Trophoblast cell (in vitro differentiated cells and primary cell): Measurements from ENCODE around the gene TTC21A.

Experiments used
- DNase-seq, 2 donors: peaks; one replicate each; pipeline ENCODE4 v3.0.0-alpha.2; 2016
- H2AFZ ChIP-seq: 2 replicates; pipeline ENCODE4 v1.6.1; 2013; ENCODE audit warnings: low read length, moderate library complexity, mild to moderate bottlenecking; ENCODE audit not compliant: insufficient read depth, poor library complexity
- H2AK5ac ChIP-seq: 2 replicates; pipeline ENCODE4 v1.6.1; 2013; ENCODE audit warnings: mild to moderate bottlenecking, low read length
- H2BK120ac ChIP-seq: 2 replicates; pipeline ENCODE4 v1.6.1; 2013; ENCODE audit warnings: low read length, mild to moderate bottlenecking, moderate library complexity; ENCODE audit not compliant: insufficient read depth, poor library complexity
- H2BK12ac ChIP-seq: 2 replicates; pipeline ENCODE4 v1.6.1; 2013; ENCODE audit warnings: mild to moderate bottlenecking, low read length, moderate library complexity
- H2BK5ac ChIP-seq: 2 replicates; pipeline ENCODE4 v1.6.1; 2013; ENCODE audit warnings: low read length, low read depth, moderate library complexity, mild to moderate bottlenecking; ENCODE audit not compliant: poor library complexity
- H3K14ac ChIP-seq: 2 replicates; pipeline ENCODE4 v1.6.1; 2013; ENCODE audit warnings: mild to moderate bottlenecking, low read length
- H3K18ac ChIP-seq: 2 replicates; pipeline ENCODE4 v1.6.1; 2013; ENCODE audit warnings: mild to moderate bottlenecking, low read length
- H3K23ac ChIP-seq: 2 replicates; pipeline ENCODE4 v1.6.1; 2013; ENCODE audit warnings: low read length
- H3K27ac ChIP-seq: 2 replicates; pipeline ENCODE4 v1.5.1; 2013; ENCODE audit warnings: low read depth, mild to moderate bottlenecking, inconsistent platforms, low read length, moderate library complexity
- H3K27me3 ChIP-seq: 2 replicates; pipeline ENCODE4 v1.6.1; 2013; ENCODE audit warnings: inconsistent platforms, mild to moderate bottlenecking, low read length, moderate library complexity; ENCODE audit not compliant: insufficient read depth
- H3K36me3 ChIP-seq, 2 experiments: 1 replicate in 1 of 2; 2 replicates in 1 of 2; pipeline ENCODE4 v1.6.1; 2013; ENCODE audit warnings: low read length in 2 of 2, mild to moderate bottlenecking in 2 of 2, moderate library complexity in 1 of 2; ENCODE audit not compliant: insufficient read depth in 2 of 2, control insufficient read depth in 1 of 2
- H3K4ac ChIP-seq: 2 replicates; pipeline ENCODE4 v1.6.1; 2013; ENCODE audit warnings: low read depth, mild to moderate bottlenecking, low read length, moderate library complexity
- H3K4me1 ChIP-seq, 2 experiments: 1 replicate in 1 of 2; 2 replicates in 1 of 2; pipeline ENCODE4 v1.6.1; 2013; ENCODE audit warnings: low read length in 2 of 2, mild to moderate bottlenecking in 2 of 2, moderate library complexity in 1 of 2; ENCODE audit not compliant: insufficient read depth in 2 of 2, control insufficient read depth in 1 of 2
- H3K4me2 ChIP-seq: 2 replicates; pipeline ENCODE4 v1.6.1; 2013; ENCODE audit warnings: inconsistent platforms, mild to moderate bottlenecking, low read length, moderate library complexity
- H3K4me3 ChIP-seq: 2 replicates; pipeline ENCODE4 v1.5.1; 2013; ENCODE audit warnings: mild to moderate bottlenecking, low read depth, low read length, inconsistent platforms
- H3K79me1 ChIP-seq: one replicate; pipeline ENCODE4 v1.6.1; 2013; ENCODE audit warnings: low read length
- H3K79me2 ChIP-seq: 2 replicates; pipeline ENCODE4 v1.6.1; 2013; ENCODE audit warnings: low read length, mild to moderate bottlenecking; ENCODE audit not compliant: control insufficient read depth, insufficient read depth, poor library complexity
- H3K9ac ChIP-seq: 2 replicates; pipeline ENCODE4 v1.6.1; 2013; ENCODE audit warnings: mild to moderate bottlenecking, low read length
- H3K9me3 ChIP-seq: 2 replicates; pipeline ENCODE4 v1.6.1; 2013; ENCODE audit warnings: low read depth, mild to moderate bottlenecking, control low read depth, inconsistent platforms, low read length; ENCODE audit not compliant: insufficient read depth
- H4K12ac ChIP-seq: 2 replicates; pipeline ENCODE4 v1.6.1; 2013; ENCODE audit warnings: low read depth, mild to moderate bottlenecking, low read length, moderate library complexity
- H4K8ac ChIP-seq: 2 replicates; pipeline ENCODE4 v1.6.1; 2013; ENCODE audit warnings: low read depth, mild to moderate bottlenecking, low read length, moderate library complexity
- H4K91ac ChIP-seq: one replicate; pipeline ENCODE4 v1.6.1; 2013; ENCODE audit warnings: low read depth, mild to moderate bottlenecking, low read length, moderate library complexity
- WGBS: extraction: QIAGEN DNeasy Blood & Tissue Kit; methylation state at CpG from one replicate; pipeline ENCODE4 v1.1.7; 2013; ENCODE audit warnings: missing lambda C conversion rate; ENCODE audit not compliant: insufficient read length, insufficient coverage; ENCODE audit errors: extremely low coverage; 5-methylcytosine and 5-hydroxymethylcytosine counted together

Gene TTC21A

GRCh38 chr3:39184081-39184967 lies 76.8 kb downstream of the TTC21A start:
- no peaks in the 10 kb centered on the region for H3K36me3 ChIP-seq
- H3K4me3 ChIP-seq = no peak overlapping the region
- H4K91ac ChIP-seq = no peak overlapping the region
- no peak overlapping the region for H2BK12ac ChIP-seq
- H4K8ac ChIP-seq = no peak overlapping the region
- no peak overlapping the region for H3K4ac ChIP-seq
- H3K27ac ChIP-seq = no peak overlapping the region
- peaks cover 3% of the 10 kb centered on the region for H3K79me2 ChIP-seq
- no peak overlapping the region for H3K4me2 ChIP-seq
- peaks cover 7% of the 10 kb centered on the region for H3K79me1 ChIP-seq
- no peak overlapping the region for H2BK120ac ChIP-seq
- H3K14ac ChIP-seq = no peak overlapping the region
- H4K12ac ChIP-seq = no peak overlapping the region
- no peak overlapping the region for H3K23ac ChIP-seq
- H3K4me1 ChIP-seq = peaks cover 10 to 16% of the 10 kb centered on the region in 2 experiments
- no peak overlapping the region for H3K9ac ChIP-seq
- H2AK5ac ChIP-seq = no peak overlapping the region
- no peak overlapping the region for H2AFZ ChIP-seq
- peaks cover 2% of the 10 kb centered on the region for H3K9me3 ChIP-seq
- H3K18ac ChIP-seq = no peak overlapping the region
- H3K27me3 ChIP-seq = no peaks in the 10 kb centered on the region
- DNase-seq = no peak
- WGBS = no CpG with 5 or more reads among the region's 12 CpGs
- H2BK5ac ChIP-seq = no peak overlapping the region

DNA sequence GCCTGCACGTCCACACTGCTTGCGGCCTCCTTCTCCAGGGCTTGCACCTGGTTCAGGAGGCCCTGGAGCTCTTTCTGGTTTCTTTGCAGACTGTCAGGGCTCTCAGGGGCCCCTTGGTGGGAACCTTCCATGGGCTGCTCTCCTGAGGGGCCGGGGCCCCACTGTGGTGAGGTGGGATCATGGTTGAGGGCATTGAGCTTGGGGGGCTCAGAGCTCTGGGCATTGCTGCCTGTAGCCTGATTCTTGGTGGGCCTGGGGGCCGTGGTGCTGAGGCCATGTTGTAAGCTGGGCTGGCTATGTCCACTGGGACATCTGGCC lies 77.4 kb downstream of the TTC21A start:
- H3K4me1 ChIP-seq = peaks cover 10 to 16% of the 10 kb centered on the region in 2 experiments
- no peak overlapping the region for H3K4me3 ChIP-seq
- H3K27me3 ChIP-seq = no peaks in the 10 kb centered on the region
- H2AK5ac ChIP-seq = no peak overlapping the region
- no peak overlapping the region for H2BK120ac ChIP-seq
- H2AFZ ChIP-seq = no peak overlapping the region
- H3K9me3 ChIP-seq = peaks cover 2% of the 10 kb centered on the region
- no peak overlapping the region for H3K14ac ChIP-seq
- no peak overlapping the region for H3K27ac ChIP-seq
- H4K91ac ChIP-seq = no peak overlapping the region
- H3K4ac ChIP-seq = no peak overlapping the region
- no peak overlapping the region for H3K23ac ChIP-seq
- H3K79me2 ChIP-seq = peaks cover 3% of the 10 kb centered on the region
- H3K36me3 ChIP-seq = no peaks in the 10 kb centered on the region
- peaks cover 7% of the 10 kb centered on the region for H3K79me1 ChIP-seq
- no peak for DNase-seq
- no peak overlapping the region for H4K8ac ChIP-seq
- no peak overlapping the region for H2BK5ac ChIP-seq
- H2BK12ac ChIP-seq = no peak overlapping the region
- no peak overlapping the region for H3K4me2 ChIP-seq
- no peak overlapping the region for H3K18ac ChIP-seq
- WGBS = no CpG with 5 or more reads among the region's 4 CpGs
- H4K12ac ChIP-seq = no peak overlapping the region
- H3K9ac ChIP-seq = no peak overlapping the region

- H3K4ac ChIP-seq = no peak overlapping the region
- no peak overlapping the region for H3K23ac ChIP-seq
- no peak overlapping the region for H2AK5ac ChIP-seq
- H3K27ac ChIP-seq = no peak overlapping the region
- no peak overlapping the region for H4K12ac ChIP-seq
- H2AFZ ChIP-seq = no peak overlapping the region
- peaks cover 2% of the 10 kb centered on the region for H3K79me1 ChIP-seq
- H2BK120ac ChIP-seq = no peak overlapping the region
- H2BK12ac ChIP-seq = no peak overlapping the region
- H3K18ac ChIP-seq = no peak overlapping the region
- no peaks in the 10 kb centered on the region for H3K36me3 ChIP-seq
- no peak overlapping the region for H2BK5ac ChIP-seq
- peaks cover 2% of the 10 kb centered on the region for H3K9me3 ChIP-seq
- H4K91ac ChIP-seq = no peak overlapping the region
- WGBS = no CpG with 5 or more reads among the region's 9 CpGs
- no peak overlapping the region for H3K9ac ChIP-seq
- H3K4me3 ChIP-seq = no peak overlapping the region
- H3K4me2 ChIP-seq = no peak overlapping the region
- no peak overlapping the region for H4K8ac ChIP-seq
- no peak for DNase-seq
- no peak overlapping the region for H3K14ac ChIP-seq
- peaks cover under 1% of the 10 kb centered on the region for H3K79me2 ChIP-seq
- peaks cover 9 to 15% of the 10 kb centered on the region in 2 experiments for H3K4me1 ChIP-seq
- no peaks in the 10 kb centered on the region for H3K27me3 ChIP-seq
Observed at GRCh38 chr3:39185326-39185958, 78.0 kb downstream of the TTC21A start.

DNA sequence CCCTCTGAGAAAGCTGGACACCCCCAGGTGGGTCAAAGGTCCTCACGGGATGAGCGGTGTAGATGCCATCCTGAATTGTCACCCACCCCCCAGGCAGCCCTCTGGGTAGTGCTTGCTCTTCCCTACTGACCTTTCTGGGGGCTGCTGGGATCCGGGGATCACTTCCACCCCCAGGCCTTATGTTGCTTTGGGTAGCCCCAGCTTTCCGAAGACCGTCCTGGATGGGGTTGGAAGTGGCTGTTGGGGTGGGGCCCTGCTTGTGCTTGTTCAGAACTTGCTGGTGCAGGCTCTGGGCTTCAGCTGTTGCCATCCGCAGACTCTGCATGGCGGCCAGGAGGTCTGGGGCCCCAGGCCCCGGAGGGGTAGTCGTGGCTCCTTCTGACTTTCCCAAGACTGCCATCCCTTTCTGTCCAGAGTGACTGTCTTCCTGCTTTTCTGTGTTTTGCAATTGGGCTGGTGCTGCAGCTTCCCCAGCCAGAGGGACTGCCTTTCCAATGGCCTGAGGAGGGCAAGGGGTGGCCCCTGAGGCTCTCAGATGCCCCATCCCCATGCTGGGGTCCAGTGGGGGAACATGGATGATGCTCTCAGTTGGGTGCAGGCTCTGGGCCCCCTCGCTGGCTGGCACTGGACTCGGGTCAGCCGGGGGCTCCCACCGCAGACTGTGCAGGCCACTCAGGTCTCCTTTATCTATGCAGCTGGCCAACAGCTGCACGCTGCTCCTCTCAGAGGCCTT lies 78.6 kb downstream of the TTC21A start:
- no peak for DNase-seq
- no peak overlapping the region for H4K8ac ChIP-seq
- no CpG with 5 or more reads among the region's 14 CpGs for WGBS
- H2BK120ac ChIP-seq = no peak overlapping the region
- no peak overlapping the region for H3K14ac ChIP-seq
- H3K9ac ChIP-seq = no peak overlapping the region
- no peak overlapping the region for H2BK12ac ChIP-seq
- H3K4ac ChIP-seq = no peak overlapping the region
- no peak overlapping the region for H2BK5ac ChIP-seq
- no peak overlapping the region for H4K12ac ChIP-seq
- no peak overlapping the region for H2AK5ac ChIP-seq
- no peak overlapping the region for H3K4me2 ChIP-seq
- H3K18ac ChIP-seq = no peak overlapping the region
- no peak overlapping the region for H3K4me3 ChIP-seq
- no peak overlapping the region for H2AFZ ChIP-seq
- no peaks in the 10 kb centered on the region for H3K36me3 ChIP-seq
- no peaks in the 10 kb centered on the region for H3K27me3 ChIP-seq
- peaks cover 4% of the 10 kb centered on the region for H3K79me1 ChIP-seq
- H3K23ac ChIP-seq = no peak overlapping the region
- no peak overlapping the region for H4K91ac ChIP-seq
- no peaks in the 10 kb centered on the region for H3K79me2 ChIP-seq
- peaks cover 2% of the 10 kb centered on the region for H3K9me3 ChIP-seq
- no peak overlapping the region for H3K27ac ChIP-seq
- peaks cover 14 to 17% of the 10 kb centered on the region in 2 experiments for H3K4me1 ChIP-seq
